Brain microvascular endothelial cell (primary cell): ENCODE data around the gene ALKBH6.

Source experiments
- DNase-seq: peaks from one replicate; pipeline ENCODE4 v3.0.0-alpha.2; 2020
- H3K27ac ChIP-seq: fragments of 250-450 bp; sonication (Bioruptor Pico); 2 replicates; pipeline ENCODE4 v1.5.1; 2020; ENCODE audit warnings: mild to moderate bottlenecking, moderate library complexity
- H3K27me3 ChIP-seq: fragments of 250-450 bp; sonication (Bioruptor Pico); replicated peaks from 2 replicates; pipeline ENCODE4 v1.5.1; 2020; ENCODE audit warnings: mild to moderate bottlenecking
- H3K36me3 ChIP-seq: fragments of 250-450 bp; sonication (Bioruptor Pico); replicated peaks from 2 replicates; pipeline ENCODE4 v1.5.1; 2020; ENCODE audit warnings: mild to moderate bottlenecking
- H3K4me3 ChIP-seq: 2 replicates; pipeline ENCODE4 v1.5.1; 2011; ENCODE audit warnings: low read depth, mild to moderate bottlenecking, control low read depth, low read length, moderate library complexity
- in situ Hi-C: cut with HindIII; loops from 2 replicates; pipeline ENCODE4 v1.10.0; 2017; ENCODE audit warnings: low sequenced_read_pairs, low pct_ligation_motif_present
- TF ChIP-seq, protein P1 (sequence below): IDR thresholded peaks from 2 replicates; pipeline ENCODE4 v1.5.1; 2011; ENCODE audit warnings: low read depth, mild to moderate bottlenecking, moderate library complexity, low read length, control low read depth, inconsistent platforms; ENCODE audit errors: missing control alignments

The ALKBH6 gene

DNA sequence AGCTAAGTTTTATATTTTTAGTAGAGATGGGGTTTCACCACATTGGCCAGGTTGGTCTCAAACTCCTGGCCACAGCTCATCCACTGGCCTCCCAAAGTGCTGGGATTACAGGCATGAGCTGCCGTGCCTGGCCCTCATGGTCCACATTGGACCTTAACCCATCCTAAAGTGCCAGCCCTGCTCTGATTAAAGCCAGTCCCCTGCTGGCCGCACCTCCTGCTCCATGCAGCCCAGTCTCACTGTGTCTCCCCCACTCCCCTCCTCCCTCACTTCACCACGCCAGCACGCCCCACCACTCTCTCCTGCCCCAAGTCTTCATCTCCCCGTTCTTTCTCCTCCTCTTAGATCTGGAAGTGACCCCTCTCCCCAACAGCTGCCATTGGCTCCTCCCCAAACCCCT lies 35.7 kb downstream of the ALKBH6 start:
- no peaks in the 10 kb centered on the region for H3K36me3 ChIP-seq

DNA sequence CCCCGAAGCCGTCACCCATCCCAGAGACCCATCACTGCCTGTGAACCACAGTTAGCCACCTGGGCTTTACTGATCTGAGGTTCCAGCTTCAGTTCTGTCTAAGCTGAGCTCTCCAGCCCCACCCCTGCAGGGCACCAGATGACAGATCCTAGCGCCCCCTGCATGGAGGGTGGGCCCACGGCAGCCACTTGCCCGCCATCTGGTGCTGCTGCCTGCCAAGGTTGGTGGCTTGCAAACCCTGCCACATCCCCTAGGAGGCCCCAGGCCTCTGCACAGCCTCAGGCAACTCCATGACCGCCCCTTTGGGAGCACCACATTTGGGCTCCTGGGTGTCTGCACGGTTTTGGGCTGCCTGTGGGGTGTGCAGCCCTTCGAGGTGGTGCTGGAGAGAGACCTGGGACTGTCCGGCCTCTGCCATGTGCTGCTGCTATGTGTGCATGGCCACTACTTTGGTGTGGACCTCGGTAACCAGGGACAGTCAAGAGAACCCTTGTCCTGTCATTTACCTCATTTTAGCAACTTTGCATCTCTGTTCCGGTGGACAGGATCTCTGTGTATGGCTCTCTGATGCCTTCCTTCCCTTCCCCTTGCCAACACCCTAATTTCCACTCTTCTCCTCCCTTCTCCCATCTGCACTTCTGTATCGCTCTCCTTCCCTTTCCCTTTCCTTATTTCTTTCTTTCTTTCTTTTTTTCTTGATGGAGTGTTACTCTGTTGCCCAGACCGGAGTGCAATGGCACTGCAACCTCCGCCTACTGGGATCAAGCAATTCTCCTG lies 36.4 kb downstream of the ALKBH6 start:
- TF ChIP-seq, protein P1, sequence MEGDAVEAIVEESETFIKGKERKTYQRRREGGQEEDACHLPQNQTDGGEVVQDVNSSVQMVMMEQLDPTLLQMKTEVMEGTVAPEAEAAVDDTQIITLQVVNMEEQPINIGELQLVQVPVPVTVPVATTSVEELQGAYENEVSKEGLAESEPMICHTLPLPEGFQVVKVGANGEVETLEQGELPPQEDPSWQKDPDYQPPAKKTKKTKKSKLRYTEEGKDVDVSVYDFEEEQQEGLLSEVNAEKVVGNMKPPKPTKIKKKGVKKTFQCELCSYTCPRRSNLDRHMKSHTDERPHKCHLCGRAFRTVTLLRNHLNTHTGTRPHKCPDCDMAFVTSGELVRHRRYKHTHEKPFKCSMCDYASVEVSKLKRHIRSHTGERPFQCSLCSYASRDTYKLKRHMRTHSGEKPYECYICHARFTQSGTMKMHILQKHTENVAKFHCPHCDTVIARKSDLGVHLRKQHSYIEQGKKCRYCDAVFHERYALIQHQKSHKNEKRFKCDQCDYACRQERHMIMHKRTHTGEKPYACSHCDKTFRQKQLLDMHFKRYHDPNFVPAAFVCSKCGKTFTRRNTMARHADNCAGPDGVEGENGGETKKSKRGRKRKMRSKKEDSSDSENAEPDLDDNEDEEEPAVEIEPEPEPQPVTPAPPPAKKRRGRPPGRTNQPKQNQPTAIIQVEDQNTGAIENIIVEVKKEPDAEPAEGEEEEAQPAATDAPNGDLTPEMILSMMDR, result peak; percentile 32
- H3K27me3 ChIP-seq, result no peaks in the 10 kb centered on the region
- in situ Hi-C loops, result no loop called here
- no peak overlapping the region for H3K27ac ChIP-seq
- DNase-seq, result no peak
- no peak overlapping the region for H3K4me3 ChIP-seq
- H3K36me3 ChIP-seq, result no peaks in the 10 kb centered on the region

More for the DNA sequence above, 35.7 kb downstream of the ALKBH6 start:
- TF ChIP-seq, protein P1, result no peak
- Histone ChIP-seq H3K4me3 (no peak overlapping the region), H3K27me3 (no peaks in the 10 kb centered on the region), H3K27ac (no peak overlapping the region)
- no peak for DNase-seq
- in situ Hi-C loops, result no loop called here

DNA sequence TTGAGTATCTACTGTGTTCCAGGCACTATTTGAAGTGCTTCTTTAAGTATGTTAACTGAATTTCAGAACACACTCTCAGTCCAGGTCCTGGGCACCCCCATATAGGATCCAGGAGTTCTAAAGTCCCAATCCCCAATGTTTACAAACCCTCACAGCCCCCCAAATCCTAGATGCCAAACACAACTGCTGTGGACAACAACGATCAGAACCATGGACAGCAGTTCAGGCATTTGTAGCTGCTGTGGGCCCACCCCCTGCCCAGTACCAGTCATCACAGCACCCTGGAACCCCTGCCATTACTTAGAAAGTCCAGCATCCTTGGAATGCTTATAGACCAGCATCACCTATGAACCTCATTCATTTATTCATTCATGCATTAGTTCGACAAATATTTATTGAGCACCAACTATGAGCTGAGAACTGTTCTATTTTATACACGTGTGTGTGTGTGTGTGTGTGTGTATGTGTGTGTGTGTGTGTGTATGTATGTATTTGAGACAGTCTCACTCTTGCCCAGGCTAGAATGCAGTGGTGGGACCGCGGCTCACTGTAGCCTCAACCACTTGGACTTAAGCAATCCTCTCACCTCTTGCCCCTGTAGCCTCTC lies 38.3 kb downstream of the ALKBH6 start:
- Histone ChIP-seq H3K4me3 (no peak overlapping the region), H3K27me3 (no peaks in the 10 kb centered on the region), H3K36me3 (no peaks in the 10 kb centered on the region), H3K27ac (no peak overlapping the region)
- in situ Hi-C loops, result no loop called here
- TF ChIP-seq, protein P1, result no peak
- no peak for DNase-seq

DNA sequence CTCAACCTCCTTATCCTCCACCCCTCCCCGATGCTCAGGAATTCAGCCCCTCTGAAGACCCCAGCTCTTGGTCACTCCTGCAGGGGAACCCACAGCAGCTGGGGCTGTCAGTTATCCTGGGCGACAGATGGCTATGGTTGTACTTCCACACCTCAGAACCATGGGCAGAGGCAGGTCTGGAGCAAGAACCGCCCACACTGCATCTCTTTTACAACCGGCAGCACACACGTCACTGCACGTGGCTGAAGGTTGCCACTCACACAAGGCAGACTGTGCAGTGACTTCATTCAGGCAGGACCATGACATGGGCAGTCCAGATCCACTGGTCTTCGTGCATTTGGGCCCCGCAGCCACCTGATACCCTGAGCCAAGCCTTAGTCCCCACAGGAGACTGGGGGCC lies 40.5 kb downstream of the ALKBH6 start:
- no peak for DNase-seq
- Histone ChIP-seq H3K36me3 (no peaks in the 10 kb centered on the region), H3K4me3 (no peak overlapping the region), H3K27ac (no peak overlapping the region), H3K27me3 (no peaks in the 10 kb centered on the region)
- TF ChIP-seq, protein P1, result no peak
- in situ Hi-C loops, result no loop called here

DNA sequence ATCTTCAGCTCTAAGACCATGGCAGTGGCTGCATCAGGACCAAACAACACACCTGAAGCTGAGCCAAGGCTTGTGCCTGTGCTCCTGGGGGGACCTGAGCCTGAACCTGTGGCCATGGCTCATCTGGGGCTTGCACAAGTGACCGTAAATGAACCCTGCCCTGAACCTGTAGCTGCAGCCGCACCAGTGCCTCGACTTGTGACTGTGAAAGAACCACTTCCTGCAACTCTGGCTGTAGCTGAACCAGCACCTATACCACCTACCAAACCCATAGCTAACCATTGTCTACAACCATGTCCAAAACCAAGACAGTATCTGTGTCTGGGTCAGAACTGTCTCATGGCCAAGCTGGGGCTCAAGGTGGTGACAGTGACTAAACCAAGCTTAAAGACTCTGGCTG lies 47.2 kb downstream of the ALKBH6 start:
- no peaks in the 10 kb centered on the region for H3K36me3 ChIP-seq
- TF ChIP-seq, protein P1, result no peak
- in situ Hi-C loops, result no loop called here
- no peak overlapping the region for H3K27ac ChIP-seq
- no peaks in the 10 kb centered on the region for H3K27me3 ChIP-seq
- no peak overlapping the region for H3K4me3 ChIP-seq
- no peak for DNase-seq

DNA sequence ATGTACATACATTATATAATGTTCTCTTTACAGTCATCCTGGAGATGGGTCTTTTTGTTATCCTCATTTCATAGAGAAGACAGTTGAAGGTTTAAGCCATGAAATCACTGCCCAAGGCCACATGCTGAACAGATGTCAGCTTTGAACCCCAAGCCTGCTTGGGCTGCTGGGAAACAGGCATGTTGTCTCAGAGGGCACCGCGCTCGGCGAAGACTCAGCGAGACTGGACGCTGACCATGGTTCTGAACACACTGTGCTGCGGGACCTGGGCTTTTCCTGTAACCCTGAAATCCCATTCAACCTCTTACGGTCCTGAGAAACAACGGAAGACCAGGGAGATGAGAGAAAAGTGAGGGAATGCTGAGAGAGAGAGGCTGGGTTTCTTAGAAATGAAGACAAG lies 50.5 kb downstream of the ALKBH6 start:
- TF ChIP-seq, protein P1, result no peak
- in situ Hi-C loops, result no loop called here
- no peak overlapping the region for H3K4me3 ChIP-seq
- no peak overlapping the region for H3K27ac ChIP-seq
- H3K36me3 ChIP-seq, result no peaks in the 10 kb centered on the region
- DNase-seq, result peak; percentile 53
- H3K27me3 ChIP-seq, result peaks cover 22% of the 10 kb centered on the region
